Measurements from ENCODE around the gene RASSF5. TPM values are rescaled to one million over a fixed set of nuclear protein-coding genes. Genes with fewer than 3 reads are reported as not detected.

The RASSF5 gene
- total RNA-seq, 1 donor from 2014 or later: 3.1 TPM

DNA sequence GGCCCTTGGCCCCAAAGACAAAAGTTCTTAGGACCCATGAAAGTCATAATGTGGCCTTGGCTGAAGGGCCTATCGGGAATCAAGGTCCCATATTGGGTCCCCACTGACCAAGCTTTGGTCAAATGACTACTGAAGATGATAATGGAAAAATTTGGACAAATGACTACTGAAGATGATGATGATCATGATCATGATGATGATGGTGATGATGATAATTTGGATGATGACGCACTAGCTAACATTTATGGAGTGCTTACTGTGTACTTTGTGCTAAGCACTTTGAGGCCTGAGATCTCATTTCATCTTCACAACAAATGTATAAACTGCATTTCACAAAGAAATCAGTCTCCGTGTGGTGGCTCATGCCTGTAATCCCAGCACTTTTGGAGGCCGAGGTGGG, 65.5 kb downstream of the RASSF5 start:
- Histone ChIP-seq H3K27me3 (ENCODE audit: control insufficient read depth in 3 of 3, insufficient read depth in 3 of 3, low read length in 3 of 3) (no peaks in the 10 kb centered on the region), H3K9me3 (ENCODE audit: control insufficient read depth in 3 of 3, low read length in 3 of 3) (no peaks in the 10 kb centered on the region), H3K36me3 (ENCODE audit: control insufficient read depth in 3 of 3, insufficient read depth in 3 of 3, low read length in 3 of 3) (no peaks in the 10 kb centered on the region), H3K9ac (ENCODE audit: low read depth in 1 of 3, low read length in 3 of 3) (no peak overlapping the region), H3K4me3 (ENCODE audit: low read length in 3 of 3) (no peak overlapping the region), H3K4me1 (ENCODE audit: control insufficient read depth in 3 of 3, insufficient read depth in 3 of 3, low read length in 3 of 3) (peaks cover 5 to 33% (median 9%) of the 10 kb centered on the region in 3 donors), H3K27ac (ENCODE audit: low read depth, low read length) (no peak overlapping the region)

DNA sequence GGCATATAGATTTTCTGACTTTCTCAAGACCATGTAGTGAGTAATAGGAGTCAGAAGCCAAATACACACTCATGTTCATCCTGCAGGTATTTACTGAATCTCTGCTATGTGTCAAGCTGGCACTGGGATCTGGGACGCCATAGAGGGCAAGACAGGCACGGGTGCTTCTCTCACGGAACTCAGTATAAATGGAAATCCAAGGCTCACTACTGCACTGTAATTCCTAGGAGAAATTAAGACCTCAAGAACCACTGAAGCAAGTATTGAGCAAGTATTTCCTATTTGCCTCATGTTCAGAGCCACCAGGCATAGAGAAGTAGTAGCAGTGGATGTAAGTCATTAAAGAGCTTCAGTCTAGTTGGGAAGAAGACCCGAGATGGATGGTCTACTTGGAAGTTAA, 66.0 kb downstream of the RASSF5 start:
- Histone ChIP-seq H3K27me3 (ENCODE audit: control insufficient read depth in 3 of 3, insufficient read depth in 3 of 3, low read length in 3 of 3) (no peaks in the 10 kb centered on the region), H3K36me3 (ENCODE audit: control insufficient read depth in 3 of 3, insufficient read depth in 3 of 3, low read length in 3 of 3) (no peaks in the 10 kb centered on the region), H3K9me3 (ENCODE audit: control insufficient read depth in 3 of 3, low read length in 3 of 3) (no peaks in the 10 kb centered on the region), H3K4me1 (ENCODE audit: control insufficient read depth in 3 of 3, insufficient read depth in 3 of 3, low read length in 3 of 3) (peaks cover 5 to 34% (median 9%) of the 10 kb centered on the region in 3 donors), H3K27ac (ENCODE audit: low read depth, low read length) (no peak overlapping the region), H3K4me3 (ENCODE audit: low read length in 3 of 3) (no peak overlapping the region), H3K9ac (ENCODE audit: low read depth in 1 of 3, low read length in 3 of 3) (no peak overlapping the region)

DNA sequence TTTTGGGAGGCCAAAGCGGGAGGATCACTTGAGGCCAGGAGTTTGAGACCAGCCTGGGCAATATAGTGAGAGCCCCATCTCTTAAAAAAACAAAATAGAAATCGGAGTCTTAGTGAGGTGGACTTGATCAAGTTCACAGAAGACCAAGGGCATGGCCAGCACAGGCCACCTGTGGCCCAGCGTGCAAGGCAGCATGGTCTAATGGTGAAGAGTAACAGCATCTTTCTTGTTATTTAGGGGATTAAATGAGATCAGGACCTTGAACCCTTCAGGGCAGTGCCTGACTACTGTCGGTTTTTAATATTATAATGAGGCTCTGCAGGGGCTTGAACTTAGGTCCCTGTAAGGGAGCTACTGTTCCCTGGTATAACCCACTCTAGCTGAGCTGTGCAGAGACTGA, 66.4 kb downstream of the RASSF5 start:
- Histone ChIP-seq H3K27ac (ENCODE audit: low read depth, low read length) (no peak overlapping the region), H3K4me1 (ENCODE audit: control insufficient read depth in 3 of 3, insufficient read depth in 3 of 3, low read length in 3 of 3) (peaks cover 8 to 38% (median 12%) of the 10 kb centered on the region in 3 donors), H3K9me3 (ENCODE audit: control insufficient read depth in 3 of 3, low read length in 3 of 3) (no peaks in the 10 kb centered on the region)

DNA sequence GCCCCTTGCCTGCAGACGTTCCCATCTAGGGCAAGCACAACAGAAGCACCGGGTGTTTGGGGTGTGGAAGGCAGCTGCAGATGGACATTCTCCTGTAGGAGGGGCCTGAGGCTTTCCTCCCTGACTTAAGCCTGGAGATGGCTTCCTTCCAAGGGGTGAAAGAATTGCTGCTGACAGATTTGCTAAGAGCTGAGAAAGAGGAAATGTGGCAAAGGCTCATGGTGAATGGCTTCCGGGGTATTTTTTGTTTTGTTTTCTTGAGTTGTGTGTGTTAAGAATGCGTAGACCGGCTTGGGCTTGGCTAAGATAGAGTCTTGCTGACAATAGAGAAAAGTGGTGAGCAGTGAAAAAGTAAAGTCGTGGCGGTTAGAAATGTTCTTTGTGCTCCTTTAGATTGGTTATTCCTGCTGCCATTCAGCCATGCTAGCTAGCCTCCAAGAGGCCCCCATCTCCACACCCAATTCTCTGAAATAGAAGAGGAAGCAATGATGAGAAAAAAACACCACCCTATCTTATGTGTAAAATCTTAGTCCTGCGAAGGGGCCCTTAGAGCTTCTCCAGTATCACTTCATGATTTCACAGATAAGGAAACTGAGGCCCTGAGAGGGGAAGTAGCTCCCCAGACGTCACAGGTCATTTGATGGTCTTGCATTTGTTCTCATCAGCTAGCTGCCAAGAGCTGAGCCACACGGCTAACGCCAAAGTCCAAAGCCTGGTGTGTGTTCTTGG, 68.0 kb downstream of the RASSF5 start:
- Histone ChIP-seq H3K27ac (ENCODE audit: low read depth, low read length) (peak overlapping the region; percentile 55), H3K9me3 (ENCODE audit: control insufficient read depth in 3 of 3, low read length in 3 of 3) (no peaks in the 10 kb centered on the region), H3K9ac (ENCODE audit: low read depth in 1 of 3, low read length in 3 of 3) (no peak overlapping the region), H3K27me3 (ENCODE audit: control insufficient read depth in 3 of 3, insufficient read depth in 3 of 3, low read length in 3 of 3) (no peaks in the 10 kb centered on the region), H3K4me3 (ENCODE audit: low read length in 3 of 3) (no peak overlapping the region), H3K4me1 (ENCODE audit: control insufficient read depth in 3 of 3, insufficient read depth in 3 of 3, low read length in 3 of 3) (peaks cover 21 to 52% (median 25%) of the 10 kb centered on the region in 3 donors), H3K36me3 (ENCODE audit: control insufficient read depth in 3 of 3, insufficient read depth in 3 of 3, low read length in 3 of 3) (peaks cover 0 to under 1% (median 0%) of the 10 kb centered on the region in 3 donors)

More for the DNA sequence above, 66.4 kb downstream of the RASSF5 start:
- no peak overlapping the region for H3K9ac ChIP-seq (ENCODE audit: low read depth in 1 of 3, low read length in 3 of 3)
- H3K4me3 ChIP-seq (ENCODE audit: low read length in 3 of 3): no peak overlapping the region
- no peaks in the 10 kb centered on the region for H3K36me3 ChIP-seq (ENCODE audit: control insufficient read depth in 3 of 3, insufficient read depth in 3 of 3, low read length in 3 of 3)
- H3K27me3 ChIP-seq (ENCODE audit: control insufficient read depth in 3 of 3, insufficient read depth in 3 of 3, low read length in 3 of 3): no peaks in the 10 kb centered on the region

DNA sequence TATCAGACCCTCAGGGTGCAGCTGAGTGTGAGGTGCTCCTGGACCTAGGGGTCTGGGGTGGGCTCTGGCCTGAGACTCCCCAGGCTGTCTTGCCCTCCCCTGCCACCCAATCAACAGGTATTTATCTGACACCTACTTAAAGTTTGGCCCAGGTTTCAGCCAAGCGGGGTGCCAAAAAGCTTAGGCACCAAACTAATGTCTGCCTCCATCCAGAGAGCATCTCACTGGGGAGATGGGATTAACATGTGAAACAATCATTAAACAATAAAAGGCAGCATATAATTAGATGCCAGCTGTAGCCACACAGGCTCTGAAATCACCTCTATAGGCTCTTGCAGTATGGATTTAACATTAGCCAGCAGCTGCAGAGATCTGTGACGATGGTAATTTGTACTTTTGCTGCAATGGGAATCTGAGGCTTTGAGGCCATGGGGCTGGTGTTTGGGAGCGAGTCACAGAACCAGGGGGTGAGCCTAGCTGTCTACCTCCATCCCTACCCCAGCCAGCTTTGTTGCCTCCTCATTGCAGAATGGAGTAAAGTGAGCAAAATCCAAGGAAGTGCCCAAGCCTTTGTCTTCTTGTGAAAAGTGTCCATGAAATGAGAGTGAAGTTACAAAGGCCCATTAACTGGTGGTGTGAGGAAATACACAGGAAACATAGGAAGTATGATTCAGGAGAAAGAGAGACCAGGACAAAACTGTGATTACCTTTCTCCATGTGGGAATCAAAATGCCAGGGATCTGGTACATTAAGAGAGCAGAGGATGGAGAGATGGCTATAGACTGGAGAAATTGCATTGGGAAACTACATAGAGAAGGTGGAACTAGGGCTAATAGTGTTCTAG, 68.8 kb downstream of the RASSF5 start:
- no peaks in the 10 kb centered on the region for H3K9me3 ChIP-seq (ENCODE audit: control insufficient read depth in 3 of 3, low read length in 3 of 3)
- no peaks in the 10 kb centered on the region for H3K27me3 ChIP-seq (ENCODE audit: control insufficient read depth in 3 of 3, insufficient read depth in 3 of 3, low read length in 3 of 3)
- no peak overlapping the region for H3K9ac ChIP-seq (ENCODE audit: low read depth in 1 of 3, low read length in 3 of 3)
- H3K4me1 ChIP-seq (ENCODE audit: control insufficient read depth in 3 of 3, insufficient read depth in 3 of 3, low read length in 3 of 3): peaks cover 25 to 60% (median 30%) of the 10 kb centered on the region in 3 donors
- H3K36me3 ChIP-seq (ENCODE audit: control insufficient read depth in 3 of 3, insufficient read depth in 3 of 3, low read length in 3 of 3): peaks cover 0 to 3% (median 0%) of the 10 kb centered on the region in 3 donors
- no peak overlapping the region for H3K4me3 ChIP-seq (ENCODE audit: low read length in 3 of 3)
- H3K27ac ChIP-seq (ENCODE audit: low read depth, low read length): peak overlapping the region; percentile 55

DNA sequence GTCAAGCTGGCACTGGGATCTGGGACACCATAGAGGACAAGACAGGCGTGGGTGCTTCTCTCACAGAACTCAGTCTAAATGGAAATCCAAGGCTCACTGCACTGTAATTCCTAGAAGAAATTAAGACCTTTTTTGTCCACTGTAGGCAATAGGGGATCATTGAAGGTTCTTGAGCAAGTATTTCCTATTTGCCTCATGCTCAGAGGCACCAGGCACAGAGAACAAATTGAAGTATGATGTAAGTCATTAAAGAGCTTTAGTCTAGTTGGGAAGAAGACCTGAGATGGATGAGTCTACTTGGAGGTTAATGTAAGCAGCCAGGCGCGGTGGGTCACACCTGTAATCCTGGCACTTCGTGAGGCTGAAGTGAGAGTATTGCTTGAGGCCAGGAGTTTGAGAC, 70.3 kb downstream of the RASSF5 start:
- no peaks in the 10 kb centered on the region for H3K9me3 ChIP-seq (ENCODE audit: control insufficient read depth in 3 of 3, low read length in 3 of 3)
- peaks cover 0 to 3% (median 0%) of the 10 kb centered on the region in 3 donors for H3K36me3 ChIP-seq (ENCODE audit: control insufficient read depth in 3 of 3, insufficient read depth in 3 of 3, low read length in 3 of 3)
- no peaks in the 10 kb centered on the region for H3K27me3 ChIP-seq (ENCODE audit: control insufficient read depth in 3 of 3, insufficient read depth in 3 of 3, low read length in 3 of 3)
- peaks cover 25 to 69% (median 30%) of the 10 kb centered on the region in 3 donors for H3K4me1 ChIP-seq (ENCODE audit: control insufficient read depth in 3 of 3, insufficient read depth in 3 of 3, low read length in 3 of 3)
- H3K27ac ChIP-seq (ENCODE audit: low read depth, low read length): no peak overlapping the region
- no peak overlapping the region for H3K9ac ChIP-seq (ENCODE audit: low read depth in 1 of 3, low read length in 3 of 3)
- no peak overlapping the region for H3K4me3 ChIP-seq (ENCODE audit: low read length in 3 of 3)

DNA sequence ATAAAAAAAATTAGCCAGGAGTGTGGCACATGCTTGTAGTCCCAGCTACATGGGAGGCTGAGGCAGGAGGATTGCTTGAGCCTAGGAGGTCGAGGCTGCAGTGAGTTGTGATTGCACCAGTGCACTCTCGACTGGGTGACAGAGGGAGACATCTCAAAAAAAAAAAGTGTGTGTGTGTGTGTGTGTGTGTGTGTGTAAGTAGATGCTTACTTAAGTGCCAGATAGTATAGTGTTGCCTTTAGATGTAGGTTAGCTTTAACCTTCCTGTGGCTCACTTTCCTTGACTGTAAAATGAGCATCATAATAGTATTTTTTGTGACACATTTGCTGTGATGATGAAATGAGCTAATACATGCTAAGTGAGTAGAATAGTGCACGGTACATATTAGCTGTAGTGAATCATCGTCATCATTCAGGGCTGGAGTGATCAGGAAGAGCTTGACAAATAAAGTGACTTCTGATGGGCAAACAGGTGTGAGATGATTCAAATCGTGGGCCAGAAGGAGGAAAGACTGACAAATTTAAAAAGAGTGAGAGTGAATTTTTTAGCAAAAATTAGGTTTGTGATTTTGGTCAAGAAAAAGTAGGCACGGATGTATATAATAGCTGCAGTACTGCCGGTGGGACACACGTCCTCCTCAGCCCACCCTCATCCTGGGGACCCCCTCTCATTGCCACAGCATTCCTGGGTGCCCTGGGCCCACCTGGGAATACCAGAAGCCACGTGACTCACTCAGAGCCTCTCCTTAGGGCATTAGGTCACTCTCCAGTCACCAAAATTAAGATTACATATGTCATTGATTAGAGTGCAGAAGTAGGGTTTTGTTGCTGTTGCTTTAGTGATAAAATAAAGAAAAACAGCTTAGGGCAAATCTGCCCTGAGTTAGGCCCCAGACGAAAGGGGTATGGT, 71.0 kb downstream of the RASSF5 start:
- Histone ChIP-seq H3K36me3 (ENCODE audit: control insufficient read depth in 3 of 3, insufficient read depth in 3 of 3, low read length in 3 of 3) (peaks cover 0 to 3% (median 0%) of the 10 kb centered on the region in 3 donors), H3K27me3 (ENCODE audit: control insufficient read depth in 3 of 3, insufficient read depth in 3 of 3, low read length in 3 of 3) (no peaks in the 10 kb centered on the region), H3K27ac (ENCODE audit: low read depth, low read length) (peak overlapping the region; percentile 84), H3K4me1 (ENCODE audit: control insufficient read depth in 3 of 3, insufficient read depth in 3 of 3, low read length in 3 of 3) (peaks cover 25 to 67% (median 29%) of the 10 kb centered on the region in 3 donors), H3K9me3 (ENCODE audit: control insufficient read depth in 3 of 3, low read length in 3 of 3) (no peaks in the 10 kb centered on the region), H3K4me3 (ENCODE audit: low read length in 3 of 3) (no peak overlapping the region), H3K9ac (ENCODE audit: low read depth in 1 of 3, low read length in 3 of 3) (no peak overlapping the region)

DNA sequence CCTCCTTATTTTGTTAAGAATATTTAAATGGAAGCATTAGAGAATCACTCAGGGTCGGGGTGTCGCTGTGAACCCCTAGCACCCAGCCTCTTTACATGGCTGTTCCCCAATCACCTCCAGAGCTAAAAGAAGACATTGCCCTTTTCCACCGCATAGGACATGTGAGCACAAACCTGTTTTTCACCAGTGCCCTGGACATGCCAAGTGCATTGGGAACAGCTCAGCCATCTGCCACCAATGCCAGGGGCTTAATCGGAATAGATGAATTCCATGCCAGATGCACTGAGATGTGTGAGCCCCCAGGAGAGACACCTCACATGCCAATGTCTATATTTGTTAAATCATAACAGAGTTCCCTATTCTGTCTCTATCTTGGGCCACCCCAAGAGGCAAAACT, 71.6 kb downstream of the RASSF5 start:
- H3K9me3 ChIP-seq (ENCODE audit: control insufficient read depth in 3 of 3, low read length in 3 of 3): no peaks in the 10 kb centered on the region
- H3K9ac ChIP-seq (ENCODE audit: low read depth in 1 of 3, low read length in 3 of 3): no peak overlapping the region
- no peaks in the 10 kb centered on the region for H3K27me3 ChIP-seq (ENCODE audit: control insufficient read depth in 3 of 3, insufficient read depth in 3 of 3, low read length in 3 of 3)
- H3K4me3 ChIP-seq (ENCODE audit: low read length in 3 of 3): no peak overlapping the region
- H3K4me1 ChIP-seq (ENCODE audit: control insufficient read depth in 3 of 3, insufficient read depth in 3 of 3, low read length in 3 of 3): peaks cover 25 to 61% (median 25%) of the 10 kb centered on the region in 3 donors
- peaks cover 0 to 3% (median 0%) of the 10 kb centered on the region in 3 donors for H3K36me3 ChIP-seq (ENCODE audit: control insufficient read depth in 3 of 3, insufficient read depth in 3 of 3, low read length in 3 of 3)
- H3K27ac ChIP-seq (ENCODE audit: low read depth, low read length): peak overlapping the region; percentile 84

DNA sequence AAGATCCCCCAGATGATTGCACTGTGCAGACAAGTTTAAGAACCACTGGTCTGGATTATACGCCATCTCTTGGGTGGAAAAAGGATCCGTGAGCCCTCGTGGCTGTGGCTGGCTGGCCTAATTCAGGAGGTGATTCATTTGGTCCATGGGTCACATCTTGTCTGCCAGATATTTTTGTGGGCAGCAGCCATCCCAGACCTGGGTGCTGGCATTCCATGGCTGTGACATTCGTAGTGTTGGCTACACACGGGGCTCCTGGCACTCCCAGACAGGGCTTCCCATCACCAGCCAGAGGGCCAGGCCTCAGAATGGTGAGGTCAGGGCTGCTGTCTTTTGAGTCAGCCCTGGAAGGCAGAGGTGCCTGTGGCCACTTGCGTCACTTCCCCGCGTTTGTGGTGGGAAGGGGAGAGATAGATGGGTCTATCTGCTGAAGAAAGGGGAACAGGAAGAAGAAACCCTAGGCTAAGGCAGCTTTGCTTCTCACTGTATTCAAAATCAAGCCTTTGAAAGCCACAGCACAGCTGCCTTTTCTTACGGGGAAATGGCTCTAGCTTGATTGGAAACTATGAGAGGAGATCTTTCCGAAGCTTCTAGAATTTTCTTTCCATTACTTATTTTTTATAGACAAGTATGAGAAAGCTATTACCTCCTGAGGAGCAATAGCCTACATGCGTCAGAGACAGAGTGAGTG, 72.6 kb downstream of the RASSF5 start:
- peak overlapping the region in 2 of 3 donors; percentile 1 to 50 for H3K9ac ChIP-seq (ENCODE audit: low read depth in 1 of 3, low read length in 3 of 3)
- H3K4me1 ChIP-seq (ENCODE audit: control insufficient read depth in 3 of 3, insufficient read depth in 3 of 3, low read length in 3 of 3): peaks cover 23 to 58% (median 25%) of the 10 kb centered on the region in 3 donors
- no peak overlapping the region for H3K4me3 ChIP-seq (ENCODE audit: low read length in 3 of 3)
- no peaks in the 10 kb centered on the region for H3K27me3 ChIP-seq (ENCODE audit: control insufficient read depth in 3 of 3, insufficient read depth in 3 of 3, low read length in 3 of 3)
- peaks cover 0 to 4% (median 3%) of the 10 kb centered on the region in 3 donors for H3K36me3 ChIP-seq (ENCODE audit: control insufficient read depth in 3 of 3, insufficient read depth in 3 of 3, low read length in 3 of 3)
- H3K27ac ChIP-seq (ENCODE audit: low read depth, low read length): peak overlapping the region; percentile 84
- H3K9me3 ChIP-seq (ENCODE audit: control insufficient read depth in 3 of 3, low read length in 3 of 3): no peaks in the 10 kb centered on the region
